K562 (cell line): ENCODE measurements around the gene RIPK4. TPM values are rescaled to one million over a fixed set of nuclear protein-coding genes. Genes with fewer than 3 reads are reported as not detected.

ENCODE experiments used
- ATAC-seq: fragments of 200-7000 bp; cut with Tn5 transposase; 3 replicates; pipeline ENCODE4 v1.9.1; 2020; ENCODE audit warnings: moderate library complexity
- BruUV-seq: library from RNA; stranded (reverse); fragments of 400-500 nt; replicated peaks from 2 replicates; lab custom pipeline; 2021; lab: Mats Ljungman, UMichigan
- CTCF ChIA-PET: fragments of 300-600 bp; formaldehyde crosslinking; extraction: SDS; loops from one replicate; lab custom pipeline; 2021; ENCODE audit warnings: low intra/inter-chr PET ratio; lab: Yijun Ruan, JAX
- POLR2A ChIA-PET: fragments of 300-600, 350-650 bp; sonication (Branson Sonifier 250); formaldehyde crosslinking; extraction: SDS; loops from one replicate; lab custom pipeline; 2021; ENCODE audit warnings: antibody characterized with exemption, inconsistent platforms; lab: Yijun Ruan, JAX
- DNase-seq, 4 experiments: peaks; one replicate each; pipeline versions ENCODE4 v3.0.0 to v3.0.0-alpha.2; 2011 to 2018; ENCODE audit warnings: low spot score in 3 of 4, mixed read lengths in 3 of 4; ENCODE audit errors: extremely low read depth in 1 of 4
- FAIRE-seq: peaks from 2 replicates; lab custom pipeline; 2011; peaks lifted over from hg19 to GRCh38; lab: Jason Lieb, UNC
- H2AFZ ChIP-seq: 2 replicates; pipeline ENCODE4 v1.6.0; 2011; ENCODE audit warnings: low read depth, low read length, control low read depth, inconsistent platforms
- H3K27ac ChIP-seq: fragments of 200-600 bp; 3 replicates; pipeline ENCODE4 v1.8.0; 2011; ENCODE audit warnings: low read depth, mild to moderate bottlenecking, control low read depth, inconsistent platforms, low read length, moderate library complexity, mixed read lengths; ENCODE audit errors: extremely low read depth
- H3K27me3 ChIP-seq, 2 experiments: fragments of 300-600 bp in 1 of 2; 2 replicates in 1 of 2; 3 replicates in 1 of 2; pipeline versions ENCODE4 v1.6.0 to v1.8.0; 2011; ENCODE audit warnings: inconsistent platforms in 2 of 2, low read length in 2 of 2, mild to moderate bottlenecking in 1 of 2, mixed read lengths in 1 of 2, moderate library complexity in 1 of 2; ENCODE audit not compliant: control insufficient read depth in 2 of 2, insufficient read depth in 2 of 2
- H3K36me3 ChIP-seq: fragments of 300-600 bp; 3 replicates; pipeline ENCODE4 v1.8.0; 2011; ENCODE audit warnings: mild to moderate bottlenecking, low read length, inconsistent platforms; ENCODE audit not compliant: control insufficient read depth, insufficient read depth
- H3K4me1 ChIP-seq, 2 experiments: fragments of 200-600 bp in 1 of 2; replicated peaks in 1 of 2; 2 replicates in 1 of 2; 3 replicates in 1 of 2; pipeline versions ENCODE4 v1.5.1 to v1.8.0; 2011; ENCODE audit warnings: inconsistent platforms in 2 of 2, low read length in 2 of 2, mild to moderate bottlenecking in 1 of 2, mixed read lengths in 1 of 2, moderate library complexity in 1 of 2; ENCODE audit not compliant: control insufficient read depth in 2 of 2, insufficient read depth in 2 of 2
- H3K4me2 ChIP-seq: 2 replicates; pipeline ENCODE4 v1.6.1; 2011; ENCODE audit warnings: low read length, control low read depth, inconsistent platforms, mixed read lengths; ENCODE audit not compliant: insufficient read depth
- H3K4me3 ChIP-seq: fragments of 200-600 bp; sonication (generic), shearing (Covaris generic); 2 replicates; pipeline ENCODE4 v1.5.1; 2016; ENCODE audit warnings: control low read depth, inconsistent platforms
- H3K79me2 ChIP-seq: fragments of 200-600 bp; 3 replicates; pipeline ENCODE4 v1.8.0; 2011; ENCODE audit warnings: low read length, inconsistent platforms; ENCODE audit not compliant: control insufficient read depth, insufficient read depth
- H3K9ac ChIP-seq, 2 experiments: 2 replicates each; pipeline versions ENCODE4 v1.6.0 to v1.6.1; 2011; ENCODE audit warnings: low read depth in 2 of 2, low read length in 2 of 2, control low read depth in 1 of 2, inconsistent platforms in 1 of 2, mild to moderate bottlenecking in 1 of 2, mixed read lengths in 1 of 2; ENCODE audit not compliant: insufficient read depth in 1 of 2
- H3K9me1 ChIP-seq: one replicate; pipeline ENCODE4 v1.6.0; 2011; ENCODE audit warnings: inconsistent platforms, mild to moderate bottlenecking, low read length, moderate library complexity; ENCODE audit not compliant: control insufficient read depth, insufficient read depth
- H3K9me3 ChIP-seq: replicated peaks from 2 replicates; pipeline ENCODE4 v1.5.1; 2011; ENCODE audit warnings: low read depth, low read length, inconsistent platforms; ENCODE audit not compliant: control insufficient read depth, insufficient read depth
- H4K20me1 ChIP-seq: replicated peaks from 2 replicates; pipeline ENCODE4 v1.6.1; 2011; ENCODE audit warnings: low read length, inconsistent platforms, mixed read lengths; ENCODE audit not compliant: control insufficient read depth, insufficient read depth
- MCM7 ChIP-seq, 2 experiments: fragments of 450-650 bp; IDR thresholded peaks; 2 replicates each; pipeline ENCODE4 v1.6.1; 2016 to 2018
- NELFE ChIP-seq: IDR thresholded peaks from 2 replicates; pipeline ENCODE4 v1.6.1; 2011; ENCODE audit warnings: mild to moderate bottlenecking; ENCODE audit not compliant: insufficient read depth, insufficient read length
- NR2F6 ChIP-seq: fragments of 450-650 bp; formaldehyde crosslinking; IDR thresholded peaks from 2 replicates; pipeline ENCODE4 v1.4.0; 2020; ENCODE audit warnings: mild to moderate bottlenecking
- RBM15 ChIP-seq: fragments of 200-400 bp; formaldehyde crosslinking; IDR thresholded peaks from 2 replicates; pipeline ENCODE4 v1.6.1; 2018; ENCODE audit warnings: mild to moderate bottlenecking, low read length, moderate library complexity; ENCODE audit not compliant: insufficient read depth
- RERE ChIP-seq: sonication (generic); formaldehyde crosslinking; IDR thresholded peaks from 2 replicates; pipeline ENCODE4 v1.8.0; 2023; ENCODE audit warnings: missing genetic modification reagents, mild to moderate bottlenecking, borderline replicate concordance
- SIN3A ChIP-seq, 2 experiments: fragments of 150-350 bp in 1 of 2; IDR thresholded peaks; 2 replicates each; pipeline ENCODE4 v1.6.1; 2011 to 2016; ENCODE audit warnings: borderline replicate concordance in 2 of 2, low read depth in 2 of 2, low read length in 2 of 2, mild to moderate bottlenecking in 2 of 2, moderate library complexity in 2 of 2; ENCODE audit not compliant: control insufficient read depth in 1 of 2
- SNAPC5 ChIP-seq: fragments of 250-450 bp; sonication (Bioruptor Pico); IDR thresholded peaks from 2 replicates; pipeline ENCODE4 v1.8.0; 2021; ENCODE audit warnings: moderate library complexity, mild to moderate bottlenecking, inconsistent platforms
- STAG1 ChIP-seq: sonication (generic); formaldehyde crosslinking; IDR thresholded peaks from 2 replicates; pipeline ENCODE4 v1.5.0; 2020; ENCODE audit warnings: missing genetic modification reagents, borderline replicate concordance
- ZBTB26 ChIP-seq: fragments of 450-650 bp; formaldehyde crosslinking; IDR thresholded peaks from 2 replicates; pipeline ENCODE4 v1.4.0; 2022; ENCODE audit warnings: missing genetic modification characterization
- ZFP91 ChIP-seq: sonication (generic); formaldehyde crosslinking; IDR thresholded peaks from 2 replicates; pipeline ENCODE4 v1.8.0; 2022; ENCODE audit warnings: mild to moderate bottlenecking, missing genetic modification reagents
- ZNF696 ChIP-seq: fragments of 250-450 bp; sonication (Bioruptor Pico); conservative IDR thresholded peaks from 2 replicates; pipeline ENCODE4 v1.4.0; 2020; ENCODE audit warnings: mild to moderate bottlenecking, moderate library complexity
- ZSCAN32 ChIP-seq: fragments of 450-650 bp; formaldehyde crosslinking; IDR thresholded peaks from 2 replicates; pipeline ENCODE4 v1.4.0; 2020; ENCODE audit warnings: mild to moderate bottlenecking, moderate library complexity
- WGBS: fragments of 100-300 bp; shearing (Covaris generic); methylation state at CpG from one replicate; pipeline ENCODE4 v1.1.6; 2016; ENCODE audit warnings: low coverage, mixed read lengths; ENCODE audit not compliant: insufficient coverage; ENCODE audit errors: missing lambda C conversion rate; 5-methylcytosine and 5-hydroxymethylcytosine counted together
- in situ Hi-C: fragments of 300-500 bp; cut with MboI; formaldehyde crosslinking; loops from 4 replicates; pipeline ENCODE4 v1.15.0; 2018; ENCODE audit warnings: inconsistent platforms, mixed read lengths
- intact Hi-C: fragments of 100-400 bp; cut with micrococcal nuclease; formaldehyde crosslinking; loops from 2 replicates; pipeline ENCODE4 v1.14.2; 2022
- polyA plus RNA-seq, 8 experiments: library from polyadenylated mRNA; depleted of rRNA in 4 of 8; stranded (reverse) in 5 of 8; unstranded in 3 of 8; fragments of >200 nt; fragmentation: Nextera tagmentation in 2 of 8; fragmentation: Illumina TruSeq in 1 of 8; extraction: Ambion mirVana in 2 of 8; extraction: Trizol in 1 of 8; gene quantifications; 2 replicates each; pipeline versions ENCODE4 v1.2.1 to v1.2.3, GENCODE V29; 2011 to 2014; ENCODE audit warnings: inconsistent platforms in 1 of 8, missing spikeins in 1 of 8
- total RNA-seq, 7 experiments: library from RNA; depleted of rRNA in 6 of 7; stranded (reverse); fragments of >200 nt in 6 of 7; fragmentation: Illumina TruSeq in 2 of 7; extraction: Trizol in 2 of 7; gene quantifications; 2 replicates each; pipeline versions ENCODE4 v1.2.1 to v1.2.3, GENCODE V29; 2011 to 2021; ENCODE audit warnings: low replicate concordance in 1 of 7

The RIPK4 gene
- total and polyA plus RNA-seq, 9 of the 15 experiments (the other 6 are each of a cell fraction or from before 2014, with no cell fraction given): not detected

DNA sequence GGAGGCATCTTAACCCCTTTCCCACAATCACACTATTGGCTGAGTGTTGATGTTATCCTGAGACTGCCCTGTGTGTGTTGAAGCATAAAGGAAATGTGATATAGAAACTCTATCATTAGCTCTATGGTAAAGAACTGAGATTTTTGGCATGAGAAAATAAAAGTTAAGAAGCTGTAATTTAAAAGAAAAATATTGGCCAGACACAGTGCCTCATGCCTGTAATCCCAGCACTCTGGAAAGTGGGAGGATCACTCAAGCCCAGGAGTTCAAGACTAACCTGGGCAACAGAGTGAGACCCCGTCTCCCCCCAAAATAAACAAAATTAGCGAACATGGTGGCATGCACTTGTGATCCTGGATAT lies 14.2 kb upstream of the RIPK4 start:
- H3K27me3 ChIP-seq: peaks cover 19 to 32% of the 10 kb centered on the region in 2 experiments
- TF ChIP-seq ZSCAN32 (no peak), ZFP91 (no peak), STAG1 (CRISPR knock-in tag) (no peak), RERE (no peak), ZBTB26 (CRISPR knock-in tag) (no peak), SNAPC5 (no peak), RBM15 (no peak), NELFE (no peak), ZNF696 (no peak), NR2F6 (CRISPR knock-in tag) (no peak), MCM7 (IDR thresholded peaks at IDR 0.05) (no peak), SIN3A (IDR thresholded peaks at IDR 0.05; ENCODE audit: borderline replicate concordance in 2 of 2, control insufficient read depth in 1 of 2, low read depth in 2 of 2, low read length in 2 of 2) (no peak)

More for the DNA sequence above, 14.2 kb upstream of the RIPK4 start:
- Histone ChIP-seq H3K27ac (no peak overlapping the region), H3K9ac (no peak overlapping the region), H3K9me1 (no peaks in the 10 kb centered on the region), H2AFZ (no peak overlapping the region), H3K79me2 (no peaks in the 10 kb centered on the region), H3K36me3 (no peaks in the 10 kb centered on the region), H3K4me1 (peaks cover 6 to 20% of the 10 kb centered on the region in 2 experiments; a peak in 4 of 5 replicates), H3K9me3 (no peaks in the 10 kb centered on the region), H3K4me2 (no peak overlapping the region), H3K4me3 (no peak overlapping the region), H4K20me1 (no peaks in the 10 kb centered on the region)
- WGBS: 0% methylated on average over 2 of the region's 2 CpGs
- ChIA-PET CTCF (interaction anchor here (0.6 kb wide), 1 partner anchor 228 kb away, joined by 3 read pairs; no protein-coding TSS in a partner anchor), POLR2A (interaction anchor here (0.7 kb wide), 1 partner anchor 13 kb away, joined by 4 read pairs; no protein-coding TSS in a partner anchor)
- intact Hi-C loops: no loop called here
- BruUV-seq: no TSS peak
- in situ Hi-C loops: loop anchor here (5.0 kb wide), 1 partner anchor 169 kb away; no protein-coding TSS in a partner anchor
- DNase-seq: no peak
- no peak for ATAC-seq
- FAIRE-seq: no peak
